SU-DHL-6 (cell line): ENCODE results near the gene TNP2.
A peak's percentile ranks its signal among the peaks of the same experiment; 100 is the strongest.

Source experiments
- H2AFZ ChIP-seq: fragments of 200-600 bp; sonication (generic); 2 replicates; pipeline ENCODE4 v1.6.1; 2014; ENCODE audit warnings: low read depth, mild to moderate bottlenecking, moderate library complexity, mixed read lengths, antibody characterized with exemption, low read length; ENCODE audit not compliant: severe bottlenecking
- H3F3A ChIP-seq: fragments of 200-600 bp; shearing (Covaris generic); 2 replicates; pipeline ENCODE4 v1.6.0; 2016; ENCODE audit warnings: antibody characterized with exemption, mild to moderate bottlenecking; ENCODE audit not compliant: insufficient read depth
- H3K27ac ChIP-seq: fragments of 200-600 bp; sonication (generic); 2 replicates; pipeline ENCODE4 v1.5.1; 2016; ENCODE audit warnings: low read depth, mild to moderate bottlenecking, low read length, moderate library complexity, mixed read lengths
- H3K27me3 ChIP-seq: fragments of 200-600 bp; sonication (generic), shearing (Covaris generic); 2 replicates; pipeline ENCODE4 v1.6.0; 2014; ENCODE audit warnings: mild to moderate bottlenecking, low read length
- H3K36me3 ChIP-seq: fragments of 200-600 bp; sonication (generic); 2 replicates; pipeline ENCODE4 v1.6.1; 2014; ENCODE audit warnings: mild to moderate bottlenecking, low read length, mixed read lengths
- H3K4me2 ChIP-seq: fragments of 300-600, 200-600 bp; shearing (Covaris generic), sonication (generic); 2 replicates; pipeline ENCODE4 v1.6.0; 2014; ENCODE audit warnings: low read length, low read depth, mild to moderate bottlenecking; ENCODE audit not compliant: poor library complexity, severe bottlenecking
- H3K4me3 ChIP-seq: fragments of 200-600 bp; sonication (generic); 2 replicates; pipeline ENCODE4 v1.5.1; 2014; ENCODE audit warnings: antibody characterized with exemption, low read length, mild to moderate bottlenecking, mixed read lengths; ENCODE audit not compliant: insufficient read depth, poor library complexity, severe bottlenecking
- H3K79me2 ChIP-seq: fragments of 200-600 bp; sonication (generic); 2 replicates; pipeline ENCODE4 v1.6.1; 2014; ENCODE audit warnings: mild to moderate bottlenecking, low read length, moderate library complexity; ENCODE audit not compliant: insufficient read depth
- H3K9ac ChIP-seq: fragments of 200-600 bp; sonication (generic); 2 replicates; pipeline ENCODE4 v1.7.0; 2014; ENCODE audit warnings: mild to moderate bottlenecking, low read length
- H3K9me2 ChIP-seq: fragments of 200-600 bp; sonication (generic); replicated peaks from 2 replicates; pipeline ENCODE4 v1.6.1; 2014; ENCODE audit warnings: low read length; ENCODE audit not compliant: insufficient read depth
- H3K9me3 ChIP-seq: fragments of 200-600 bp; sonication (generic); 2 replicates; pipeline ENCODE4 v1.6.1; 2014; ENCODE audit warnings: low read length, mixed read lengths; ENCODE audit not compliant: insufficient read depth
- H4K20me1 ChIP-seq: fragments of 200-600 bp; sonication (generic); 2 replicates; pipeline ENCODE4 v1.6.1; 2014; ENCODE audit warnings: low read depth, mild to moderate bottlenecking, antibody characterized with exemption, low read length, moderate library complexity, mixed read lengths
- CTCF ChIP-seq: fragments of 200-600 bp; sonication (generic); IDR thresholded peaks from one replicate; pipeline ENCODE4 v1.5.1; 2017; ENCODE audit warnings: antibody characterized with exemption, mild to moderate bottlenecking, low read length, moderate library complexity; ENCODE audit not compliant: insufficient read depth, poor library complexity, severe bottlenecking
- EZH2phosphoT487 ChIP-seq: fragments of 200-600 bp; sonication (generic), shearing (Covaris generic); conservative IDR thresholded peaks from 2 replicates; pipeline ENCODE4 v1.6.1; 2018; ENCODE audit warnings: mild to moderate bottlenecking, antibody characterized with exemption, low read length, moderate library complexity, mixed read lengths

The TNP2 gene

DNA sequence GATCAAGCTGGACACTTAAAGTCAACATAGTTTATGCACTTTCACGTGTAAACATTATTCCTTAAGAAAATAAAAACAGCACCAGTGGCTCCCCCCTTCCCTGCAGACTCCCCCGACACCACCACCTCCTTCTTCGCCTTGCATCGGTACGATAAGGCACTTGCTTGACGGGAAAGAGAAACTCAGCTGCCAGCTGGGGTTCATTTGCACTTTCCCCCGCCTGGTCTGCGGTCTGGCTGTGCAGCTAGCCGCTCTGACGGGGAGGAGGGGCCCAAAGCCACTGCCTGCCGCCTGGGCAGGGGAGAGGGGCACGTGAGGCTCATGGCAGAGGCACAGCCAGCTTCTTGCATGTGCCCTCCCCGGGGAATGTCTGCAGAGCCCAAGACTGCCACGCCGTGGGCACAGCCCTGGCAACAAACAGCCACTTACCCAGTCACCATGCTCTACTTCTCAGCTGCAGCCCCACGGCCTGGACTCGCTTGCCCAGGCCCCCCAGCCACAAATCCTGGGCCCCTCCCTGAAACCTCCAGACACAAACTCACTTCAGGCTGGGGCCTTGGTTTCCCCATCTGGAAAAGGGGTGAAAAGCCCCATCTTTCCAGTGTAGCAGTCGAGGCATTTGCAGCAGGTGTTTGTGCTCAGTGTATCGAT lies 28.5 kb upstream of the TNP2 start:
- no peaks in the 10 kb centered on the region for H3K9me2 ChIP-seq
- no peaks in the 10 kb centered on the region for H3K9me3 ChIP-seq
- no peaks in the 10 kb centered on the region for H3K79me2 ChIP-seq
- no peak for TF ChIP-seq CTCF
- no peak for TF ChIP-seq EZH2phosphoT487
- H2AFZ ChIP-seq, result peak overlapping the region; percentile 83
- H3K36me3 ChIP-seq, result no peaks in the 10 kb centered on the region
- H3K9ac ChIP-seq, result peak overlapping the region; percentile 51
- no peaks in the 10 kb centered on the region for H4K20me1 ChIP-seq
- peak overlapping the region; percentile 66 for H3K4me2 ChIP-seq
- peak overlapping the region; percentile 96 for H3K27ac ChIP-seq
- H3K4me3 ChIP-seq, result peak overlapping the region; percentile 15
- peaks cover 42% of the 10 kb centered on the region for H3F3A ChIP-seq
- H3K27me3 ChIP-seq, result no peaks in the 10 kb centered on the region

DNA sequence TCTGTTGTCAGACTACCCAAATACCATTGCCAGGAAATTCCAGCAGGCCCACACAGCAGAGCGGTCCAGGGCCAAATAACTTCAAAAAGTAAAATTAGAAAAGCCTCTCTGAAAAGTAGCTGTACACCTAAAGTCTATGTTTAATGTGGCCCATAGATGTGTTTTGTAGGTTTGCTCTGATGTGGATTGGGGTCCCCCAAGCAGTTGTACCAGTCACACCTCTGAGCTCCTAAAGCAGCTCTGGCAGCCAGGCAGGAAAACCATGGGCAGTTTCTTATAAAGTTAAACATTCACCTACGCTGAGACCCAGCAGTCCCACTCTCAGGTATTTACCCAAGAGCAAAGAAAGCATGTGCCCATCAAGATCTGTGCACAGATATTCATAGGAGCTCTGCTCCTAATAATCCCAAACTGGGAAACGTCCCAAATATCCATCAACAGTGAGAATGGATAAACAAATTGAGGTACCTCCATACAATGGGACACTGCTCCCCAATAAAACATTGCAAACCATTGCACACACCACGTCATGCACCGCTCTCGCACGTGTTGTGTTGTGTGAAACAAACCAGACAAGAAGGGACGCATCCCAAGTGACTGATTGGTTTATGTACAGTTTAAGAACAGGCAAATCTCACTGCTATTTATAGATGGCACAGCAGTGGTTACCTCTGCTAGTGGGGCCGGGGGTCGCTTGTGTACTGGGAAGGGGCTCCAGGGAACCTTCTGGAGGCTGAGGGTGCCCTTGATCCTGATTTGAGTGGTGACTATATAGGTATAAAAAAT lies 27.8 kb upstream of the TNP2 start:
- Histone ChIP-seq H3K27ac (peak overlapping the region; percentile 96), H3K27me3 (no peaks in the 10 kb centered on the region), H3K9me3 (no peaks in the 10 kb centered on the region), H4K20me1 (no peaks in the 10 kb centered on the region), H3K4me3 (no peak overlapping the region), H3K36me3 (no peaks in the 10 kb centered on the region), H2AFZ (no peak overlapping the region), H3F3A (peaks cover 42% of the 10 kb centered on the region), H3K4me2 (peak overlapping the region; percentile 38), H3K9me2 (no peaks in the 10 kb centered on the region), H3K9ac (peak overlapping the region; percentile 11), H3K79me2 (no peaks in the 10 kb centered on the region)
- no peak for TF ChIP-seq CTCF
- no peak for TF ChIP-seq EZH2phosphoT487

GRCh38 chr16:11296351-11296705 lies 27.2 kb upstream of the TNP2 start:
- Histone ChIP-seq H3K9me3 (no peaks in the 10 kb centered on the region), H3K79me2 (no peaks in the 10 kb centered on the region), H4K20me1 (no peaks in the 10 kb centered on the region), H3K36me3 (no peaks in the 10 kb centered on the region), H3K4me2 (peak overlapping the region; percentile 38), H3K27me3 (no peaks in the 10 kb centered on the region), H3K9me2 (no peaks in the 10 kb centered on the region), H2AFZ (no peak overlapping the region), H3F3A (peaks cover 42% of the 10 kb centered on the region), H3K27ac (peak overlapping the region; percentile 96), H3K4me3 (no peak overlapping the region), H3K9ac (peak overlapping the region; percentile 11)
- TF ChIP-seq EZH2phosphoT487, result no peak
- TF ChIP-seq CTCF, result no peak
